Fibroblast of skin of right biceps (primary cell): ENCODE measurements around the gene DLGAP4.
A peak's percentile ranks its signal among the peaks of the same experiment; 100 is the strongest.

ENCODE experiments used
- DNase-seq: peaks from one replicate; pipeline ENCODE4 v3.0.0-alpha.2; 2013

Gene DLGAP4

DNA sequence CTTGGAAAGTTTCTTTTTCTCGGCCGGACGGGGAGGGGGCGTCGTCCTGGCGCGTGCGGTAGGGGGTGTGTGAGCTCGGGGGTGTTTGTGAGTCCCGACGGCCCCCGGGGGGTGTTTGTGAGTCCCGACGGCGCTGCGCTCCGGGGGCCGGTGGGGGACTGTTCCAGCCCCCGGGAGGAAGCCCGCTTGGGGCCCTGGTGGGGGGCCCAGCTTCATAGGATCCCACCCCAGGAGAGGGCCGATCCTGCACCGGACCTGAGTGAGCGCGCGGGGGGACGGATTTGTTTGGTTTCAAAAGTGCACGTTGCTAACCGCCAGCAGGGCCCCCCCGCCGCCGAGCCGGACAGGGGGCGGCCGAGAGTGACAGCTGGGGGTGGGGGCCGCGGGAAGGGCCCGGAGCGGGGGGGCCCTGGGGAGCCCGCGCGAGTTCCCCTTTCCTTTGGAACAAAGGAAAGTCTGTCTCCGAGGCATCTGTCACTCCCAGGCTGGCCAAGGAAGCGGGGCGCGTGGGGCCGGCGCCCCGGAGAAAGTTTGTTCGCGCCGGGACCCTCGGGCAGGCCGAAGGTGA is 267.7 kb downstream of the DLGAP4 start:
- DNase-seq = peak; percentile 30

DNA sequence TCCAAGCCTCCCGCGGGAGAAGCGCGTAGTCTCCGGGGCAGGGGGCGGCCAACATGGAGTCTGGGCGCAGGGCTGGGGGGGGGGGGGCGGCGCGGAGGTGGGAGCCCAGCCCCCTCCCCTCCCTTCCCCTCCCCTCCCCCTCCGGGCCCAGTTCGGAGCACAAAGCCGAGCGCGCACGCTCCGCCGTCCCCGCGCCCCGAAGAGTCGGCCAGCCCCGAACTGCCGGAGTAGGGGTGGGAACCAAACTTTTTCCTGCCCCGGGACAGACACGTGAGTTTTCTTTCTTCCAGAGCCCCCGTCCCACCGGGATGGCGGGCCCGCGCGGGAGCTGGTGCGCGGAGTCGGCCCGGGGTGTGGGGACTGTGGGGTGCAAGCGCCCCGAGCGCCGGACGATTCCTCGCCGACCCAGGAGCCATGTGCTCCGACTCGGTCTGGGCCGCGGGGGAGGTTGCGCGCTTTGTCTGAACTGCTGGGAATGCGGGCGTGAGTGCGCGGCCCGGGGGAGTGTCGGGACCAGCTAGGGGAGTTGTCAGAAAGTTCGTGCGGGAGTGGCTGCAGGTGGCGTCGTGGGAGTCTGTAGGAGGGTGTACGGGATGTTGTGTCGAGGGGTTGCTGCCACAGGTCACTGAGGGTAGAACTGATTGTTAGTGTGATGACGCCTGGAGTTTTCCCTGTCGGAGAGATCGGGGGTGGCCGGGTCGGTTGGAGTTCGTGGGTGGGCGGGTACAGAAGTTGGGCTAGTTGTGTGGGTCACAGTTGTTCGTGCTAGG is 268.4 kb downstream of the DLGAP4 start:
- DNase-seq = peak; percentile 43

- DNase-seq = no peak
Observed at GRCh38 chr20:36576081-36576445, 269.9 kb downstream of the DLGAP4 start.
